ENCODE data around the gene EIF5A.

GRCh38 chr17:7258731-7259554 is 48.5 kb upstream of the EIF5A start:
- TF ChIP-seq NFIC (IDR thresholded peaks at IDR 0.05): no peak
- TF ChIP-seq EP300 (IDR thresholded peaks at IDR 0.05; ENCODE audit: borderline replicate concordance): no peak
- TF ChIP-seq REST (IDR thresholded peaks at IDR 0.05; ENCODE audit: low read depth): no peak
- no peak for TF ChIP-seq CREB1 (IDR thresholded peaks at IDR 0.05; ENCODE audit: low read depth)
- TF ChIP-seq CEBPB (IDR thresholded peaks at IDR 0.05): peak; percentile 86
- no peak for TF ChIP-seq MAX (IDR thresholded peaks at IDR 0.05)
